MCF 10A (cell line): ENCODE results near the gene LY9. TPM values are rescaled to one million over a fixed set of nuclear protein-coding genes. Genes with fewer than 3 reads are reported as not detected.

ENCODE experiments used
- BruUV-seq: library from RNA; stranded (reverse); fragments of 400-500 nt; replicated peaks from 2 replicates; lab custom pipeline; 2021; lab: Mats Ljungman, UMichigan
- CTCF ChIA-PET: fragments of 300-600 bp; sonication (Branson Sonifier 250); formaldehyde crosslinking; extraction: SDS; loops from one replicate; lab custom pipeline; 2021; ENCODE audit warnings: antibody characterized with exemption, inconsistent platforms; lab: Yijun Ruan, JAX
- POLR2A ChIA-PET: fragments of 300-600, 350-650 bp; sonication (Branson Sonifier 250); formaldehyde crosslinking; extraction: SDS; loops from one replicate; lab custom pipeline; 2020; ENCODE audit warnings: antibody characterized with exemption, inconsistent platforms; lab: Yijun Ruan, JAX
- DNase-seq: peaks from one replicate; pipeline ENCODE4 v3.0.0-alpha.2; 2018; ENCODE audit not compliant: unreplicated experiment
- H3K27ac Mint-ChIP-seq: one replicate; pipeline ENCODE4 v1.8.0; 2022; ENCODE audit warnings: mild to moderate bottlenecking, low read depth, mixed read lengths; ENCODE audit not compliant: unreplicated experiment
- H3K27me3 Mint-ChIP-seq: one replicate; pipeline ENCODE4 v1.8.0; 2022; ENCODE audit warnings: mixed read lengths; ENCODE audit not compliant: insufficient read depth, unreplicated experiment
- H3K36me3 Mint-ChIP-seq: one replicate; pipeline ENCODE4 v1.8.0; 2022; ENCODE audit warnings: mild to moderate bottlenecking, moderate library complexity, mixed read lengths; ENCODE audit not compliant: insufficient read depth, unreplicated experiment
- H3K4me1 Mint-ChIP-seq: one replicate; pipeline ENCODE4 v1.8.0; 2022; ENCODE audit warnings: mixed read lengths; ENCODE audit not compliant: insufficient read depth, unreplicated experiment
- H3K4me3 Mint-ChIP-seq: one replicate; pipeline ENCODE4 v1.8.0; 2022; ENCODE audit warnings: mild to moderate bottlenecking, moderate library complexity, mixed read lengths; ENCODE audit not compliant: unreplicated experiment
- H3K9me3 Mint-ChIP-seq: one replicate; pipeline ENCODE4 v1.8.0; 2022; ENCODE audit warnings: mixed read lengths; ENCODE audit not compliant: unreplicated experiment
- intact Hi-C: fragments of 100-400 bp; cut with micrococcal nuclease; formaldehyde crosslinking; loops from 2 replicates; pipeline ENCODE4 v1.14.1; 2022
- total RNA-seq: library from RNA; stranded (reverse); gene quantifications from 2 replicates; pipeline ENCODE4 v1.2.3, GENCODE V29; 2022
- TF ChIP-seq, protein P1 (sequence below): fragments of 200-600 bp; IDR thresholded peaks from one replicate; pipeline ENCODE4 v1.8.0; 2022; ENCODE audit warnings: antibody characterized with exemption, mild to moderate bottlenecking; ENCODE audit not compliant: unreplicated experiment

The LY9 gene
- total RNA-seq, 1 experiment from 2014 or later: not detected

DNA sequence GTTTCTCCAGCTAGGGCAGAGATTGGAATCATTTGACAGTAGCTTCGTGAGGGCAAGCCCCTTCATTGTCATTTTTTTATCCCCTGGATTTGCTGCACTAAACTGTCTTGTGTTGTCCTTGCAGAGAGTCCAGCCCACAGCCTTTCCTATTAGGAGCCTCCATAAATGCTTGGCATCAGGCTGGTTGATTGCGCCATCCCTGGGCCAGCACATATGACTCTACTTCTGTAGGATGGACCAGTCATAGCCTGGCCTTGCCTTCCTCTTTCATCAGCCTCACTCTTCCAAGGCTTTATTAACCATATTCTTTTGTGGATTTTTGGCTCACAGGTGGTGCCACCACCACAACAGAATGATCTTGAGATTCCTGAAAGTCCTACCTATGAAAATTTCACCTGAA lies 31.4 kb downstream of the LY9 start:
- Mint-ChIP-seq H3K36me3 (no peaks in the 10 kb centered on the region), H3K4me1 (peaks cover 23% of the 10 kb centered on the region), H3K27me3 (no peaks in the 10 kb centered on the region), H3K27ac (peak overlapping the region; percentile 88), H3K4me3 (no peak overlapping the region), H3K9me3 (no peaks in the 10 kb centered on the region)
- intact Hi-C loops: no loop called here
- ChIA-PET POLR2A (interaction anchor here (0.9 to 1.4 kb wide), 4 partner anchors 10 to 100 kb away, joined by 3 to 5 read pairs (median 4); no protein-coding TSS in a partner anchor), CTCF (interaction anchor here (0.6 to 7.1 kb wide), 11 partner anchors 8 to 270 kb away, joined by 3 to 134 read pairs (median 4); no protein-coding TSS in a partner anchor)
- peak; percentile 70 for DNase-seq
- no TSS peak for BruUV-seq
- TF ChIP-seq, protein P1, sequence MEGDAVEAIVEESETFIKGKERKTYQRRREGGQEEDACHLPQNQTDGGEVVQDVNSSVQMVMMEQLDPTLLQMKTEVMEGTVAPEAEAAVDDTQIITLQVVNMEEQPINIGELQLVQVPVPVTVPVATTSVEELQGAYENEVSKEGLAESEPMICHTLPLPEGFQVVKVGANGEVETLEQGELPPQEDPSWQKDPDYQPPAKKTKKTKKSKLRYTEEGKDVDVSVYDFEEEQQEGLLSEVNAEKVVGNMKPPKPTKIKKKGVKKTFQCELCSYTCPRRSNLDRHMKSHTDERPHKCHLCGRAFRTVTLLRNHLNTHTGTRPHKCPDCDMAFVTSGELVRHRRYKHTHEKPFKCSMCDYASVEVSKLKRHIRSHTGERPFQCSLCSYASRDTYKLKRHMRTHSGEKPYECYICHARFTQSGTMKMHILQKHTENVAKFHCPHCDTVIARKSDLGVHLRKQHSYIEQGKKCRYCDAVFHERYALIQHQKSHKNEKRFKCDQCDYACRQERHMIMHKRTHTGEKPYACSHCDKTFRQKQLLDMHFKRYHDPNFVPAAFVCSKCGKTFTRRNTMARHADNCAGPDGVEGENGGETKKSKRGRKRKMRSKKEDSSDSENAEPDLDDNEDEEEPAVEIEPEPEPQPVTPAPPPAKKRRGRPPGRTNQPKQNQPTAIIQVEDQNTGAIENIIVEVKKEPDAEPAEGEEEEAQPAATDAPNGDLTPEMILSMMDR: no peak

DNA sequence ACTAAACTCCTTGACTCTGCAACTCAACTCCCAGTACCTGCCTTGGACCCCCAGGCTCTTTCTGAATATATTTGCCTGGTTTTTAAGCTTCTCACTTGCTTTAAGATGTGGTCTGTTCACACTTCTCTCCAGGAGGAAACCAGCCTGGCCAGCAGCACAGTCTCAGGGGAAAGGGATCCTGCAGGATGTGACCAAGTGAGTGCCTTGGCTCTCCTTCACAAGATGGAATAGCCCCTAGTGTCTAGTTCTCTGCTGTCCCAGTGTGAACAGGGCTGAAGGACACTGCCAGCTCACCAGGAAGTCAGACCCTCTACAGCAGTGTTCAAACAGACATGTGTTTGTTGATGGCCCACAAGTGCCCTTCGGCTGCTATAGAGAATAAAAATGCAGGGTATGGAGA lies 33.8 kb downstream of the LY9 start:
- Mint-ChIP-seq H3K27ac (no peak overlapping the region), H3K4me3 (no peak overlapping the region), H3K4me1 (peaks cover 23% of the 10 kb centered on the region), H3K27me3 (no peaks in the 10 kb centered on the region), H3K9me3 (no peaks in the 10 kb centered on the region), H3K36me3 (no peaks in the 10 kb centered on the region)
- no TSS peak for BruUV-seq
- DNase-seq: no peak
- ChIA-PET POLR2A (interaction anchor here (1.6 kb wide), 2 partner anchors 53 to 103 kb away, joined by 4 read pairs; no protein-coding TSS in a partner anchor), CTCF (interaction anchor here (0.7 to 7.1 kb wide), 38 partner anchors 9 to 400 kb away, joined by 3 to 134 read pairs (median 5); partner anchors contain the start of genes CD48, LY9, NIT1 and PFDN2)
- intact Hi-C loops: loop anchor here (1.0 kb wide), 4 partner anchors 52 to 154 kb away; no protein-coding TSS in a partner anchor
- TF ChIP-seq, protein P1: no peak

DNA sequence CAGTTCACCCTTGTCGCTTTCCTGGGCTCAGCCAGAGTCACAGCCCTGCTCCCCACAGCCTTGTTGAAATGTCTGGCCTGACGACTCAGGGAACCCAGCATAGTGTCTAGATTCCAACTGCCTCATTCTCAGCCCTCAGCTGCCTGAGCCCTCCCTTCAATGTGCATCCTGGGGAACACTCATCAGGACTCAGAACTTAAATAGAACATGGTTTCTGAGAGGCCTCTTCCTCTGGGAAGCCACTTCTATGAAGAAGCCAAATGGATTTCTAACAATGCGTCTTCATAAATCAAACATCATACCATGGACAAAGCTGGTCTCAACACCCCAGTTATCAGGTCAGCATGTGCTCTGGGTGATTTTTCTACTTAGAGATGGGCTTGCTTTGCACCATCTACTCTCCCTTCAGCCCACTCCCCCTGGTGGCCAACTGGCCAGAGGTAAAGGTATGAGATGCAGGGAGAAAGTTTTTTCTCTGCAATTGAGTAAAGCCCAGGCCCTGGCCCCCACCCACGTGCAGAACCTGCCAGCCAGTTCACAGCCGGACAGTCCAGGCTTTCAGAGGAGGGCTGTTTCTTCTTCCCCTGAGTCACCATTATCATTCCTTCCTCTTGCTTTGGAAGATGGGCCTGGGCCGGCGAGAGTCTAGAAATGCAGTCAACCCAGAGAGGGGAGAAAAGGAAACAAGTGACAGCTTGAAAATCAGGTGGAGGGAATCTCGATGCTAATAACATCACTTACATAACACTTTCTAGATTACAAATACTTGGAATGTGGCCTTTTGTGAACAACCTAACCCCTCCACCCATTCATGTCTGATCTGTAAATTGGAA lies 34.6 kb downstream of the LY9 start:
- Mint-ChIP-seq H3K27me3 (no peaks in the 10 kb centered on the region), H3K4me3 (no peak overlapping the region), H3K9me3 (no peaks in the 10 kb centered on the region), H3K27ac (no peak overlapping the region), H3K4me1 (peaks cover 23% of the 10 kb centered on the region), H3K36me3 (no peaks in the 10 kb centered on the region)
- CTCF ChIA-PET: interaction anchor here (0.6 to 7.1 kb wide), 55 partner anchors 10 to 401 kb away, joined by 3 to 134 read pairs (median 4); partner anchors contain the start of genes LY9, NIT1, PFDN2 and SLAMF7
- POLR2A ChIA-PET: interaction anchor here (1.6 kb wide), 1 partner anchor 104 kb away, joined by 4 read pairs; no protein-coding TSS in a partner anchor
- TF ChIP-seq, protein P1: peak; percentile 90
- intact Hi-C loops: loop anchor here (1.0 kb wide), 4 partner anchors 53 to 155 kb away; no protein-coding TSS in a partner anchor
- no TSS peak for BruUV-seq
- DNase-seq: peak; percentile 85
